Endodermal cell (in vitro differentiated cells): ENCODE results near the gene HDLBP. TPM values are rescaled to one million over a fixed set of nuclear protein-coding genes. Genes with fewer than 3 reads are reported as not detected.

Experiments used
- DNase-seq: peaks from one replicate; pipeline ENCODE4 v3.0.0-alpha.2; 2017
- H3K27ac ChIP-seq: 2 replicates; pipeline ENCODE4 v1.5.1; 2013; ENCODE audit warnings: mild to moderate bottlenecking, low read depth, low read length, moderate library complexity
- H3K27me3 ChIP-seq: 2 replicates; pipeline ENCODE4 v1.6.1; 2013; ENCODE audit warnings: mild to moderate bottlenecking, low read length, moderate library complexity; ENCODE audit not compliant: insufficient read depth, control insufficient read depth, poor library complexity, severe bottlenecking
- H3K36me3 ChIP-seq: 2 replicates; pipeline ENCODE4 v1.7.0; 2013; ENCODE audit warnings: mild to moderate bottlenecking, low read length, moderate library complexity; ENCODE audit not compliant: control insufficient read depth, insufficient read depth
- H3K4me1 ChIP-seq: one replicate; pipeline ENCODE4 v1.7.0; 2013; ENCODE audit warnings: low read length; ENCODE audit not compliant: control insufficient read depth, insufficient read depth
- H3K4me3 ChIP-seq: 2 replicates; pipeline ENCODE4 v1.5.1; 2013; ENCODE audit warnings: mild to moderate bottlenecking, low read length, moderate library complexity
- H3K9ac ChIP-seq: 2 replicates; pipeline ENCODE4 v1.6.1; 2013; ENCODE audit warnings: mild to moderate bottlenecking, low read length, moderate library complexity; ENCODE audit not compliant: poor library complexity, severe bottlenecking; ENCODE audit errors: extremely low read depth
- H3K9me3 ChIP-seq: 2 replicates; pipeline ENCODE4 v1.6.1; 2013; ENCODE audit warnings: mild to moderate bottlenecking, low read length, moderate library complexity; ENCODE audit not compliant: control insufficient read depth
- H3K27ac Mint-ChIP-seq: 2 replicates; pipeline ENCODE4 v1.8.0; 2020; ENCODE audit warnings: mixed read lengths
- H3K27me3 Mint-ChIP-seq: 2 replicates; pipeline ENCODE4 v1.8.0; 2021; ENCODE audit warnings: mild to moderate bottlenecking, mixed read lengths; ENCODE audit not compliant: insufficient read depth
- H3K36me3 Mint-ChIP-seq: 2 replicates; pipeline ENCODE4 v1.8.0; 2020; ENCODE audit warnings: low read depth, mixed read lengths
- H3K4me1 Mint-ChIP-seq: 2 replicates; pipeline ENCODE4 v1.8.0; 2020; ENCODE audit warnings: mixed read lengths
- H3K4me3 Mint-ChIP-seq: 2 replicates; pipeline ENCODE4 v1.8.0; 2020; ENCODE audit warnings: mild to moderate bottlenecking, moderate library complexity, mixed read lengths
- H3K9me3 Mint-ChIP-seq: 2 replicates; pipeline ENCODE4 v1.8.0; 2020; ENCODE audit warnings: mild to moderate bottlenecking, mixed read lengths
- WGBS, 2 experiments: methylation state at CpG; one replicate each; pipeline versions ENCODE4 v1.1.5 to v1.1.7; 2013; ENCODE audit warnings: missing lambda C conversion rate in 2 of 2, mixed read lengths in 1 of 2; ENCODE audit not compliant: insufficient coverage in 1 of 2, insufficient read length in 1 of 2; 5-methylcytosine and 5-hydroxymethylcytosine counted together
- total RNA-seq, 2 donors: library from RNA; stranded (reverse); fragmentation: NEBNext Ultra II Directional in 1 of 2; extraction: Animal tissue kit (Norgen Biotek cat#: 25700) in 1 of 2; gene quantifications; 2 replicates in 1 of 2; 3 replicates in 1 of 2; pipeline ENCODE4 v1.2.1, GENCODE V29; 2021
- TF ChIP-seq, protein P1 (sequence below): fragments of 200-600 bp; sonication (generic); conservative IDR thresholded peaks from 2 replicates; pipeline ENCODE4 v1.5.0; 2021; ENCODE audit warnings: antibody characterized with exemption, mild to moderate bottlenecking

Gene HDLBP
- total RNA-seq, 2 donors from 2014 or later, result 344 to 374 TPM

DNA sequence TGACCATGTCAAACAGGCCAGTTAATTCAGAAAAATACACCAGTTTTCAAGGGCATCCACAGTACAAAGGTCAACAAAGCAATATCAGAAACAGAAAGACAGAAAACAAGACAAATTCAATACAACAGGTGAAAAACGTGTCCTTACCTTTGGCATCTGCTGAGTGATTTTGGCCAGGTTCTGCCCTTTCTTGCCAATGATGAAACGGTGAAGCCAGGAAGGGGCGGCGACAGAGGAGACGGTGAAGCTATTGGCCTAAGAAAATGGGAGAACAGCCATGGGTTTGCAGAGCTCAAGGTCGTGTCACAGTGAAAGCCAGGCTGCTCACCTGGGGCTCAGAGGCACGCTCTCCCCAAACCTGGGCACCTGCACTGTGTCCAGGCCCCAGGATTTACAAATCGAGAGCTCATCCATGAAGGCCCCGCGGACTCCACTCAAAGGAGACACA, 60.5 kb downstream of the HDLBP start:
- H3K9ac ChIP-seq, result no peak overlapping the region
- Mint-ChIP-seq H3K36me3 (peaks cover 88% of the 10 kb centered on the region), H3K27me3 (no peaks in the 10 kb centered on the region), H3K4me3 (no peak overlapping the region), H3K9me3 (no peaks in the 10 kb centered on the region), H3K4me1 (no peaks in the 10 kb centered on the region), H3K27ac (no peak overlapping the region)
- no peak overlapping the region for H3K4me3 ChIP-seq
- H3K36me3 ChIP-seq, result peaks cover 94% of the 10 kb centered on the region
- H3K9me3 ChIP-seq, result no peaks in the 10 kb centered on the region
- H3K27ac ChIP-seq, result no peak overlapping the region
- H3K4me1 ChIP-seq, result no peaks in the 10 kb centered on the region
- no peaks in the 10 kb centered on the region for H3K27me3 ChIP-seq
- TF ChIP-seq, protein P1, sequence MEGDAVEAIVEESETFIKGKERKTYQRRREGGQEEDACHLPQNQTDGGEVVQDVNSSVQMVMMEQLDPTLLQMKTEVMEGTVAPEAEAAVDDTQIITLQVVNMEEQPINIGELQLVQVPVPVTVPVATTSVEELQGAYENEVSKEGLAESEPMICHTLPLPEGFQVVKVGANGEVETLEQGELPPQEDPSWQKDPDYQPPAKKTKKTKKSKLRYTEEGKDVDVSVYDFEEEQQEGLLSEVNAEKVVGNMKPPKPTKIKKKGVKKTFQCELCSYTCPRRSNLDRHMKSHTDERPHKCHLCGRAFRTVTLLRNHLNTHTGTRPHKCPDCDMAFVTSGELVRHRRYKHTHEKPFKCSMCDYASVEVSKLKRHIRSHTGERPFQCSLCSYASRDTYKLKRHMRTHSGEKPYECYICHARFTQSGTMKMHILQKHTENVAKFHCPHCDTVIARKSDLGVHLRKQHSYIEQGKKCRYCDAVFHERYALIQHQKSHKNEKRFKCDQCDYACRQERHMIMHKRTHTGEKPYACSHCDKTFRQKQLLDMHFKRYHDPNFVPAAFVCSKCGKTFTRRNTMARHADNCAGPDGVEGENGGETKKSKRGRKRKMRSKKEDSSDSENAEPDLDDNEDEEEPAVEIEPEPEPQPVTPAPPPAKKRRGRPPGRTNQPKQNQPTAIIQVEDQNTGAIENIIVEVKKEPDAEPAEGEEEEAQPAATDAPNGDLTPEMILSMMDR, result no peak
- 94 to 95% methylated on average over 8 to 10 of the region's 10 CpGs for WGBS, 2 experiments
- no peak for DNase-seq

DNA sequence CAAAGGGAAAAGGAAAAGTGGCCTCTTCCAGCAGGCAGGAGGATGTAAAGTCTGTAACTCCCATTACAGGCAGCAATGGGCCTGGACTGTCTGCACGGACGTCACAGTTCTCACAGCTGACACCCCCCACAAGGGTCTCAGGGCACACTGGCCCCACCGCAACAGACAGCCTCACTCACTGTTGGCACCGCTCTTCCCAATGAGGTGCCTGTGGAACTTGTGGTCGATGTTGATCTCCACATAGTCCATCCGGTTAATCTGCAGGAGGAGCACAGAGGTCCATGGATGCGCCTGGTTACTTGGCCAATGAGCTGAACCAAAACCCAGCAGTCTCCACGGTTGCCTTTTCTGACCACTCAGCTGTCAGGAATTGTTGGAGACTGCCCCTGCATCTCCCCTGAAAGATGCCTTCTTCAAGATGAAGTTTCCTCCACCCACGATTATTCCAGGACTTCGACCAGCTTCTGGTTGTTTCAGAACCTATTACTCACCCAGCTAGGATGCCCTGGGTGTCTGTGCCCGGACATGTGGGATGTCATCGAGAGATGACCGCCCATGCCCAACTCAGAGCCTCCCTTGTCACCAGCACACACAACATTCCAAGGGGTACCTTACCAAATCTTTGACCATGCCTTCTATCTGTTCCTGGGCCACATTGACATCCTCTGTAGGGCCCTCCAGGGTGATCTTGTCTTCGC, 62.5 kb downstream of the HDLBP start:
- Mint-ChIP-seq H3K4me1 (no peaks in the 10 kb centered on the region), H3K4me3 (no peak overlapping the region), H3K27ac (no peak overlapping the region), H3K27me3 (no peaks in the 10 kb centered on the region), H3K36me3 (peaks cover 94% of the 10 kb centered on the region), H3K9me3 (no peaks in the 10 kb centered on the region)
- H3K9ac ChIP-seq, result no peak overlapping the region
- TF ChIP-seq, protein P1, result no peak
- H3K27ac ChIP-seq, result no peak overlapping the region
- H3K4me3 ChIP-seq, result no peak overlapping the region
- peaks cover 98% of the 10 kb centered on the region for H3K36me3 ChIP-seq
- whole genome bisulfite sequencing, 2 experiments, result 95 to 96% methylated on average over 8 to 14 of the region's 14 CpGs
- DNase-seq, result no peak
- H3K4me1 ChIP-seq, result no peaks in the 10 kb centered on the region
- no peaks in the 10 kb centered on the region for H3K27me3 ChIP-seq
- no peaks in the 10 kb centered on the region for H3K9me3 ChIP-seq

DNA sequence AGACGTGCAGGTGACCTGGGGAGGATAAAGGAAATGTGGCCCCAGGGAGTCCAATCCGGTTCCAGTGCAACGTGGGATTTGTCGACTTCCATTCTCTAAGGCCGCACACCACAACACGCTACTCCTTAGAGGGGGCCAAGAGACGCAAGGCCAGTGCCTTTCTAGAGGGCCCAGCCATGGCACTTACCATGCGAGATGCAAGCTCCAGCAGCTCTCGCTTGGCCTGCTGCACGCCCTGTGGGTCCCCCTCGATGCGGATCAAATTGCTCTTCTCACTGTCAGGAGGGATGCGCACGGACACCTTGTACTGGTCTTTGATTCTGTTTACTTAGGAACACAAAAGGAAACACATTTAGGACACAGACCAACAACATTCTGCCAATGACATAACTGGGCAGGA, 65.8 kb downstream of the HDLBP start:
- WGBS, 2 experiments, result 94 to 96% methylated on average over 11 to 14 of the region's 14 CpGs
- Histone ChIP-seq H3K4me1 (no peaks in the 10 kb centered on the region), H3K36me3 (peaks cover 97% of the 10 kb centered on the region), H3K9ac (no peak overlapping the region), H3K4me3 (no peak overlapping the region), H3K27ac (no peak overlapping the region), H3K27me3 (no peaks in the 10 kb centered on the region), H3K9me3 (no peaks in the 10 kb centered on the region)
- no peak overlapping the region for H3K4me3 Mint-ChIP-seq
- no peaks in the 10 kb centered on the region for H3K9me3 Mint-ChIP-seq
- no peaks in the 10 kb centered on the region for H3K27me3 Mint-ChIP-seq
- H3K27ac Mint-ChIP-seq, result no peak overlapping the region
- H3K4me1 Mint-ChIP-seq, result no peaks in the 10 kb centered on the region
- DNase-seq, result no peak
- peaks cover 91% of the 10 kb centered on the region for H3K36me3 Mint-ChIP-seq
- TF ChIP-seq, protein P1, result no peak
